Osteocyte (in vitro differentiated cells): ENCODE results near the gene PCA3. TPM values are rescaled to one million over a fixed set of nuclear protein-coding genes. Genes with fewer than 3 reads are reported as not detected.
A peak's percentile ranks its signal among the peaks of the same experiment; 100 is the strongest.

Experiments
- DNase-seq: peaks from one replicate; pipeline ENCODE4 v3.0.0; 2021; ENCODE audit warnings: mixed read lengths; ENCODE audit not compliant: unreplicated experiment; ENCODE audit errors: extremely low spot score
- H3K27ac Mint-ChIP-seq: one replicate; pipeline ENCODE4 v1.8.0; 2021; ENCODE audit warnings: mild to moderate bottlenecking, mixed read lengths; ENCODE audit not compliant: unreplicated experiment
- H3K27me3 Mint-ChIP-seq: one replicate; pipeline ENCODE4 v1.8.0; 2021; ENCODE audit warnings: mixed read lengths; ENCODE audit not compliant: unreplicated experiment
- H3K36me3 Mint-ChIP-seq: one replicate; pipeline ENCODE4 v1.8.0; 2021; ENCODE audit warnings: mixed read lengths; ENCODE audit not compliant: unreplicated experiment
- H3K4me1 Mint-ChIP-seq: one replicate; pipeline ENCODE4 v1.8.0; 2021; ENCODE audit warnings: mixed read lengths; ENCODE audit not compliant: unreplicated experiment
- H3K4me3 Mint-ChIP-seq: one replicate; pipeline ENCODE4 v1.8.0; 2021; ENCODE audit warnings: mild to moderate bottlenecking, moderate library complexity, mixed read lengths; ENCODE audit not compliant: unreplicated experiment
- H3K9me3 Mint-ChIP-seq: one replicate; pipeline ENCODE4 v1.8.0; 2021; ENCODE audit warnings: mixed read lengths; ENCODE audit not compliant: unreplicated experiment
- total RNA-seq: library from RNA; stranded (reverse); gene quantifications from 2 replicates; pipeline ENCODE4 v1.2.1, GENCODE V29; 2021
- TF ChIP-seq, protein P1 (sequence below): fragments of 200-600 bp; sonication (generic); IDR thresholded peaks from 2 replicates; pipeline ENCODE4 v1.5.0; 2021; ENCODE audit warnings: antibody characterized with exemption, mild to moderate bottlenecking, moderate library complexity

Gene PCA3
- total RNA-seq, 1 donor from 2014 or later = not detected

DNA sequence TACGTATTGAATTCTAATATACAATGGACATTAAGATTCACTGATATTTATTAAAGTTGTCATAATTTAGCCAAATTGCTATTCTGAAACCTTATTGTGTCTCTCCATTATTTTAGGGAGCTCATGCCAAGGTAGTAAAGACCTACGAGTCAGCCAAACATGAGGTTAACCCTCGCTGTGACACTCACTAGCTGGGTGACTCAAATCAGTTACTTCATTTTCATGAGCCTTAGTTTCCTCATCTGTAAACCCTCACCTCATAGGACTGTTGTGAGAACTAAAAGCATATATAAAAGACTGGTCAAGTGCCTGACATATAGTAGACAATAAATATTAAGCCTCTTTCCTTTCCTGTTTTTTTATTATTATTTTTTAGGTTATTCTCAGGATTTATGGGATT, 44.0 kb upstream of the PCA3 start:
- DNase-seq = no peak
- Mint-ChIP-seq H3K36me3 (no peaks in the 10 kb centered on the region), H3K27ac (no peak overlapping the region), H3K4me3 (no peak overlapping the region), H3K9me3 (no peaks in the 10 kb centered on the region), H3K27me3 (peaks cover 43% of the 10 kb centered on the region), H3K4me1 (no peaks in the 10 kb centered on the region)
- TF ChIP-seq, protein P1, sequence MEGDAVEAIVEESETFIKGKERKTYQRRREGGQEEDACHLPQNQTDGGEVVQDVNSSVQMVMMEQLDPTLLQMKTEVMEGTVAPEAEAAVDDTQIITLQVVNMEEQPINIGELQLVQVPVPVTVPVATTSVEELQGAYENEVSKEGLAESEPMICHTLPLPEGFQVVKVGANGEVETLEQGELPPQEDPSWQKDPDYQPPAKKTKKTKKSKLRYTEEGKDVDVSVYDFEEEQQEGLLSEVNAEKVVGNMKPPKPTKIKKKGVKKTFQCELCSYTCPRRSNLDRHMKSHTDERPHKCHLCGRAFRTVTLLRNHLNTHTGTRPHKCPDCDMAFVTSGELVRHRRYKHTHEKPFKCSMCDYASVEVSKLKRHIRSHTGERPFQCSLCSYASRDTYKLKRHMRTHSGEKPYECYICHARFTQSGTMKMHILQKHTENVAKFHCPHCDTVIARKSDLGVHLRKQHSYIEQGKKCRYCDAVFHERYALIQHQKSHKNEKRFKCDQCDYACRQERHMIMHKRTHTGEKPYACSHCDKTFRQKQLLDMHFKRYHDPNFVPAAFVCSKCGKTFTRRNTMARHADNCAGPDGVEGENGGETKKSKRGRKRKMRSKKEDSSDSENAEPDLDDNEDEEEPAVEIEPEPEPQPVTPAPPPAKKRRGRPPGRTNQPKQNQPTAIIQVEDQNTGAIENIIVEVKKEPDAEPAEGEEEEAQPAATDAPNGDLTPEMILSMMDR = no peak

DNA sequence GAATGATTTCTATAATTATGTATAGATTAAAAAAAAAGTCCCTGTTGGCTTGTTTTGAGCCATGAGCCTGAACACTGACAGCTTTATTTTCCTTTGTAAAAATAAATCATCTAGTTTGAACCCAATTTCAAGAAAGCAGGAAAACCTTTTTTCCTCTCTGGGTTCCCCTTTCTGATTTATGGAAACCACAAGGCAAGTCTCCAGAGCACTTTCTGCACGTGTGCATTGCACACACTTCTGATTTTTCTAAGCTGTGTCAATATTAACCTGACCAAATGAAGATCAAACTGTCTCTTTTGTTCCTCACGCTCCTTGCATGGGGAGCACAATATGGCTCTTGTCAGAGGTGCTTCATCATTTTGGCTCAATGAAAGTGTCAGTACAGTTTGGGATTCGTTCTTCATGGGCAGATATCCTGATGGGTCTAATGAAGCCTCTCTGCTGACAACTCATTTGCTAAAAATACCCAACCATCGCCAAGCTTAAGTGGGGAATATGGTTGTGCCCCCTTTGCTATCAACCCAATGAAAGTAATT, 39.2 kb upstream of the PCA3 start:
- TF ChIP-seq, protein P1 = no peak
- no peaks in the 10 kb centered on the region for H3K4me1 Mint-ChIP-seq
- no peak overlapping the region for H3K4me3 Mint-ChIP-seq
- DNase-seq = no peak
- H3K27ac Mint-ChIP-seq = no peak overlapping the region
- H3K9me3 Mint-ChIP-seq = no peaks in the 10 kb centered on the region
- peaks cover 41% of the 10 kb centered on the region for H3K27me3 Mint-ChIP-seq
- H3K36me3 Mint-ChIP-seq = no peaks in the 10 kb centered on the region

DNA sequence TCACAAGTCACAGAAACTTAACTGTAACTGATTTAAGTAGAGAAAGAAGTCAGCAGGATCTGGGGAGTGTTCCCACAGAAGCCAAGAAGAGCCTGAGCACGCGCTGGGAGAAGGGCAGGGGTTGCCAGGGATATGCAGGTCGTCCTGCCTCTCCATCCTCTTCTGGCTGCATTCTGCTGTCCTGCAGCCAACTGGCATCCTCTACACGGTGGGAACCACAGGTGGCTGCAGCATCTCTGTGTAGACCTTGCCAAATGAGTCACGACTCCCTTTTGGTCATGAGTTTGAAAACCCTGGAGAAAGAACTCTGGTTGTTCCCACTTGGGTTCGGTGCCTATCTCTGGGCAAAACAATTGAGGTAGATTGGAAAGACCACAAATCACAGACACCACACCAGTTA, 38.4 kb upstream of the PCA3 start:
- no peak for DNase-seq
- no peak overlapping the region for H3K27ac Mint-ChIP-seq
- H3K36me3 Mint-ChIP-seq = no peaks in the 10 kb centered on the region
- TF ChIP-seq, protein P1 = no peak
- no peak overlapping the region for H3K4me3 Mint-ChIP-seq
- no peaks in the 10 kb centered on the region for H3K4me1 Mint-ChIP-seq
- H3K9me3 Mint-ChIP-seq = no peaks in the 10 kb centered on the region
- H3K27me3 Mint-ChIP-seq = peaks cover 42% of the 10 kb centered on the region

DNA sequence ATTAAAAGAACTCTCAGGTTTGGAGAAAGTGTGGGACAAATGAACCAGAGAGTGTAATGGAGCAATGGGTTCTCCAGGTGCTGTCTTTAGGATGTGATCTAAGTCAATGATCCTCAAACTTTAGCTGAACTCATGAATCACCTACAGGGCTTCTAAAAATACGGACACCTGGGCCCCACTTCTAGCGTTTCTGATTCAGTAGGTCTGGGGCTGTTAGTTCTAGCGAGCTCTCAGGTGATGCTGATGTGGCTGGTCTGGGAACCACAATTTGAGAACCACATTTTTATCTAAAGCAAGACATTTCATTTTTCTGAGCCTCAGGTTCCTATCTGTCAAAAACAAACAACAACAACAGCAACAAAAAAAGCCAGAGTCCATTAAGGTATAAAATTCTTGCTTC, 35.1 kb upstream of the PCA3 start:
- Mint-ChIP-seq H3K27me3 (peaks cover 33% of the 10 kb centered on the region), H3K9me3 (no peaks in the 10 kb centered on the region), H3K27ac (no peak overlapping the region), H3K36me3 (no peaks in the 10 kb centered on the region), H3K4me1 (no peaks in the 10 kb centered on the region), H3K4me3 (no peak overlapping the region)
- DNase-seq = peak; percentile 30
- TF ChIP-seq, protein P1 = no peak

DNA sequence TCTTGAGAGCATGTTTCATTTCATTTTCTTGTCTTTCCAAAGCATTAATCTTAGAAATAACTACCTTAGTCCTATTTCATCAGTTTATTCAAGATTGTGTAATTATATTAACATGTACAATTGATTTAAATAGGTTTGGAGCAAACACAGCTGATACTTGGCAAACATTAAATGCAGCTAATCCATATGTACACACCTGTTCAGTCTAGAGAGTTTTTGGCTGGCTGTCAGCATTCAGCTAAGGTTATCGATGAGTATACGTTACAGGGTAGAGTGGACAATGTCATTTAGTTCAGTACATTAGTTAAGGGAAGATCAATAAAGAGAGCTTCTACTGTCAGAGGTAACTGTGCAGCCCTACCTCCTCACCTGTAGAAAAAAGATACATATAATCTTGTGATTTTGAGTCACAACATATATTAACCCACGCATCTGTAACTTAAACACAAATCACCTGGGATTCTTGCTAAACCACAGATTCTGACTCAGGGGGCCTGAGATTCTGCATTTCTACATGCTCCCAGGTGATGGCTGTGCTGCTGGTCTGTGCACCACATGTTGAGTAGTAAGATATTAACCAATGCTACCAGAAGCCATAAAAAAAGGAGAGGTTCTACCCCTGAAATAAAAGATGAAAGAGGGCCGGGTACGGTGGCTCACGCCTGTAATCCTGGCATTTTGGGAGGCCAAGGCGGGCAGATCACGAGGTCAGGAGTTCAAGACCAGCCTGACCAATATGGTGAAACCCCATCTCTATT, 34.1 kb upstream of the PCA3 start:
- DNase-seq = peak; percentile 51
- Mint-ChIP-seq H3K36me3 (no peaks in the 10 kb centered on the region), H3K27me3 (peaks cover 41% of the 10 kb centered on the region), H3K9me3 (no peaks in the 10 kb centered on the region), H3K27ac (no peak overlapping the region), H3K4me1 (no peaks in the 10 kb centered on the region), H3K4me3 (no peak overlapping the region)
- TF ChIP-seq, protein P1 = no peak
